HK-2 (cell line): Measurements from ENCODE around the gene ERGIC2.

Experiments used
- DNase-seq: peaks from one replicate; pipeline ENCODE4 v3.0.0-alpha.2; 2018; ENCODE audit not compliant: unreplicated experiment

ERGIC2 gene

DNA sequence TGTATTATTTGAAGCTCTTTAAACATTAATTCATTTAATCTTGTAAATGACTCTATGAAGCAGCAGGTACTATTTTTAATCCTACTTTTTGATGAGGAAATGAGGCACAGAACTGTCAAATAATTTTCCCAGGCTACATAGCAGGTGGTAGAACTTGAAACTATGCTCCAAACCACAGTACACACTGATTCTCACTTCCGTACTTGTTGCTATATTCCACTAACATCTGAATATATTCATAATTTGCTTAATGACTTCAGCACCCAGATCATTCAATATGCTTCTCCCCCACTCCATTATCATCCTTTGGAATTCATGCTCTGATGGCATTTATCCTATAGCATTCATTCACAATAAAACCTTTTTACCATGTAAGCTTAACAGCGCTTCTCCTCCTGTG, 4.9 kb downstream of the ERGIC2 start:
- no peak for DNase-seq

- no peak for DNase-seq
Observed at GRCh38 chr12:29374913-29375312, 6.1 kb downstream of the ERGIC2 start.

- no peak for DNase-seq
Observed at GRCh38 chr12:29374012-29374411, 7.0 kb downstream of the ERGIC2 start.

GRCh38 chr12:29365091-29365490, 15.9 kb downstream of the ERGIC2 start:
- DNase-seq: no peak

DNA sequence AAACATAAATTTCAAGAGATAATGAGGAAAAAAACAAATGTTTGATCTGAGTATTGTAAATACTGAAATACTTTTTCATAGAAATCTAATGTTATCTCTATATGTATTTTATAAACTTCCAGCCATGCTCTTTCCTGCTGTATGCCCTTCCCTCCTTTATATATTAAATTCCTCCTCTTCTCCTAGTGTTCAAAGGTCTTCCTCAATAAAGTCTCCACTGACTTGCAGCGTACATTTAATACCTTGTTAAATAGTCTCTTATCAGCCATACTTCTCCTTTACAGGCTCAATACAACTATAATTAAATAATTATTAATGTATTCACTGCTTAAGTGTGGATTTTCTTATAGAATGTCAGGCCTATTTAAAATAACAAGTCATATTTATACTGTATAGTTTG, 26.0 kb downstream of the ERGIC2 start:
- no peak for DNase-seq

GRCh38 chr12:29350080-29350479, 30.9 kb downstream of the ERGIC2 start:
- DNase-seq: no peak

- no peak for DNase-seq
Observed at GRCh38 chr12:29346769-29347421, 34.1 kb downstream of the ERGIC2 start.

DNA sequence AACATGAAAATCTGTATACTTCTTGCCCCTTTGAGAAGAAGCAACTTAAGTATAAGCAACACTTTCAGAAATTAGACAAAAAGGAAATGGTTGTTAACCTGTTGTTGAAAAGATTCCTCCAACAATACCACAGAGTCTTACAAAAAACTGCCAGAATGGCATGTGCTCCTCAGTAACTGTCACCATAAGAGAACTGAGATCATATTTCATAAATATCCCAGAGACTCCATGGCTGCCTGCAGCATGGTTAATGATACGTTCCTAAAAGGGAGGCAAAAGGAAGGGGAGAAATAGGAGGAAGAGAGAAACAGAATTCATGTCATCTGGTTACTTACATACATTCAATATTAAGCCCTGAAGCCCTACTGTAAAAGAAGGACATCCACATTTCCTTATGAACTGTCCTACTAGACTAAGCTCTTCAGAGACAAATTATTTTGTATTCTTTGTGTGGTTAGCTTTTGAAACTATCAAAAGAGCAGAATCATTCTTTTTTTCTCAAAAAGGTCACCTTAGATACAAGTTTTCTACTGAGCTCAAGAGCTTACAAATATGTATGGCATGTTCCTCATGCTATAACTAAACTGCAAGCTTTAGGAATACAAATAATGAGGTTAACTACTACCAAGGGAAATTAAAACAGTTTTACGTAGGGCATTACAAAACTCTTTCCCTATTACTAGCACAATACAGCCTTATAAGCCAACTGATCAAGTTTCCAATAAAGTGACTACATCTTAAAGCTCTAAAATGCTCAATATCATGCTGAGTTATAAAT, 37.8 kb downstream of the ERGIC2 start:
- DNase-seq: no peak

- no peak for DNase-seq
Observed at GRCh38 chr12:29337325-29337724, 43.6 kb downstream of the ERGIC2 start.

- no peak for DNase-seq
Observed at GRCh38 chr12:29334937-29335336, 46.0 kb downstream of the ERGIC2 start.

GRCh38 chr12:29333178-29333577, 47.8 kb downstream of the ERGIC2 start:
- no peak for DNase-seq

GRCh38 chr12:29329411-29329810, 51.6 kb downstream of the ERGIC2 start:
- no peak for DNase-seq

GRCh38 chr12:29322157-29322556, 58.8 kb downstream of the ERGIC2 start:
- no peak for DNase-seq

DNA sequence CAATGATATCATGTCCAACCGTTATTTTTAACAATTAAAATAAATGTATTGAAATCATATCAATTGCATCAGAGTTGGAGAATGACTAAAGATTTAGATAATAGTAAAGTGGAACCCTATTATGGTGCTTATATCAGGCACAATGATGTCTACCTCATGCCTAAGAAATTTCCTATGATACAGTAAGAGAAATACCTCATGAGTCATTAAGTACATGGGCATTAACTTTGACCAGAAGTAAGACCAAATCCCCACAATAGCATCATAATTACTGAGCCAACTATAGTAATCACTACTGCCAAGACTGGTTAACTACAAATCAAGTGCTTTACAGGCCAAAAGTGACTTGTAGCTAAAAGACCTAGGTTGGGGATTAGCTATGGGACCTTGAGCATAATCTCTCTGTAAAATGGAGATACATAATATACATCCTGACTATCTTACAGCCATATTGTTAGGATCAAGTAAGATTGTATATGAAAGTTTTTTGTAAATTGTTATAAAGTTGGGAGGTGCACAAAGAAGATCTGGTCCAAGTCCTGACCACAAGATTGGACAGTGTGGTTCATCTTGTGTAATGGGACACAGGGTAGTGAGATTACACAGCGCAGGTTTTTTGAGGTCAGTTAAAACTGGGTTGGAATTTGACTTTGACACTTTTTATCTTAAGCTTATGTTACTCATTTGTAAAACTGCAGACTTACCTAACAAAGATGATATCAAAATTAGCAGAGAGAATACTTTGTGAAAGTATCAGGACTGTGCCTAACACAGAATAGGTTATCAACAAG, 60.5 kb downstream of the ERGIC2 start:
- DNase-seq: no peak

- DNase-seq: peak; percentile 6
Observed at GRCh38 chr12:29317556-29318363, 63.2 kb downstream of the ERGIC2 start.

DNA sequence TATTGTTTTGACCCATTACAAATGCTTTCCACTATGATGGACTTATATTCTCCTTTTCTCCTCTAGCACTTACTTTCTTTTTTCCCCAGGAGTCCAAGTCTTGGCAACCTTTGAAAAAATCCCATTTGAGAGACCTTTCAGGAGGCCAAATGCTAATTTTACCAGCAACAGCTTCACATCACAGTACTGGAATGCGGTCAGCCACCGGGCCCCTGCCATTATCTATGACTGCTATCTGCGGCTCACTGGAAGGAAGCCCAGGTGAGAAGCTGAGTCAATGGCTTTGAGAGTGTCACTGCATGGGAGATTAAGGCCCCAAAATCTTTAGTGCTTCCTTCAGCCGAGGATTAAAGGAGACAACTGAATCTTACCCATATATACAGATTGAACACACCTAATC, 64.2 kb downstream of the ERGIC2 start:
- no peak for DNase-seq

DNA sequence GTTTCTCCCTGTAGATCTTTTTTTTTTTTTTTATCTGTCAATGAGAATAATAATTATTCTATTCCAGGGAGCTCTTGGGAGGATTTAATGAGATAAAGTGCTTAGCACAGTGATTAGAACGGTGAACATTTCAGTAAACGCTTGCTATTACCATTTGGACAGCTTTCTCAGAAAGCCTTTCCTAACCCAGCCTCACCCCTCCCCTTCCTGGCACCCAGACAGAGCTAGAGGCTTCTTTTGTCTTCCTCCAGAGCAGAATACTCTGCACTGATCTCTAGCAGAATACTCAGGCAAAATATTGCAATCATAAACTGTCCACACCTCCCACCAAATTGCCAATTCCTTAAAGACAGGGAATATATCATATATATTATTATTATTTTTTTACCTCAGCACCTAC, 66.6 kb downstream of the ERGIC2 start:
- no peak for DNase-seq

DNA sequence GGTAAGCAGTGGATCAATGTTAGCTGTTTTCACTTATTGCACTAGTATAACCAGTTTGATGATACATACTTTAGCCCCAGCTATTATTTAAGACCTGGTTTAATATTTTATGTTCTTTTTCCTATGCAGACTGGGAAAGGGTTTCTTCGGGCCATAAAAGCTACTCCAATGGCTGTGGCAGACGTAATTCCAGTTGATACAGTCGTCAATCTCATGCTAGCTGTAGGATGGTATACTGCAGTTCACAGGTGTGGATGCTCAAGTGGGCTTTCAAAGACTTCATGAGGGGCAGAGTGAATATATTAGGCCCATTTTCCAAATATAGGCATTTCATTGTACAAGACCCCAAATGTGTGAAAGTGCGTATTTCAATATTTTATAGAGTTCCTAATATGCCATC, 70.1 kb downstream of the ERGIC2 start:
- DNase-seq: no peak

DNA sequence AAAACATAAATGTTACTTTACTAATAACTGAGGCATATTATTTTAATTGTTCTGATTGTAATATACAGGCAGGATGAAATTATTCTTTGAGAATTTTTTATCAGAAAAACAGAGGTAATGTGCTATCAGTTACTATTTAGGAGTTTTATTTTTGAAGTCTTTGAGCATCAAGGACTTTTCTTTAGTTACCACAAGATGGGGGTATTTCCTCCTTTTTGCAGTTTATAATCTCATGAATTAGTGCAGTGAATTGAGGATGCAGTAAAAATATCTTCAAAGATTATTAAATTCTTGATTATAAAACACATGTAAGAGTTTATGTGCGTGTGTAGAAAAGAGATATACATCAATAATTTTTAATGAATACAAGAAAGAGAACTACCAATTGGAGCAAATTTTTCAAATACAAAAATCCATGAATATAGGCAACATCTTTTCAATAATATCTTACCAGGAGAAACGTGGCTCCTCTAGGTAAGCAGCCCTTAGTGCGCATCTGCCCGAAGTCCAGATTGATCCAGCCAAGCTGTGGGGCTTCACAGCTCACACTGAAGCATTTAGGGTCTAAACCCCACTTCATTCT, 71.6 kb downstream of the ERGIC2 start:
- no peak for DNase-seq

DNA sequence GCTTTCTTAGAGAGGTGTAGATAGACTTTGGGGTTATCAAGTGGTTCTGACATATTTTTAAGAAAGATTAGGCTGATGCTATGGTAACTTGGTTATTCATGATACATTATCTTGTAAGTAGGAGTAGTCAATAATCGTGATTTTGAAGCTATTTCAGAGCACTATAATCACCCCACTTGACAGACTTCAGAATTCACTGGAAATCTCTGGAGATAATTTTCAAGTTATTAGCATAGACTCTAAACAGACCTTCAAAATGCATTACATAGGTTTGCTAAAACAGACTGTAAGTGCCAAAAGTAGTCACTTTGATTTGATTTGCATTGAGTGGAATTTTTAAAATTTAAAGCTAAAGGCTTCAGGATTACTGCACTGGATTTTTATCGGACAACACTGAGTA, 74.3 kb downstream of the ERGIC2 start:
- DNase-seq: no peak

DNA sequence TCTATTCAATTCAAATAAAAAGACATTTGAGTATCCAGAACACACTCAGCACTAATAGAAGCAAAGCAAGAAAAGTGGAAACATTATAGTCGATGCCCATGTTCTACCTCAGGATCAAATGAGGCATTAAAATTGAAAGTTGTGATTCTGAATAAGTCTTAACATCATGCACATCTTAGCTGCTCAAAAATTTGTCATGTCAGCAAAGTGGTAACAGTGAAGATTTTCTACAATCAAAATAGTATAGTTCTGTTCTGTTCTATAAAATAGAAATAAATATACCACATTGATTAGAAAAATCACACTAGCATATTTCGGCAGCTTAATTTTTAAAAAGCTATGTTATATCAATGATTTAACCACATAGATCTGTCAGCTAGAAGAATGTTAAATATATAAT, 74.7 kb downstream of the ERGIC2 start:
- DNase-seq: no peak

DNA sequence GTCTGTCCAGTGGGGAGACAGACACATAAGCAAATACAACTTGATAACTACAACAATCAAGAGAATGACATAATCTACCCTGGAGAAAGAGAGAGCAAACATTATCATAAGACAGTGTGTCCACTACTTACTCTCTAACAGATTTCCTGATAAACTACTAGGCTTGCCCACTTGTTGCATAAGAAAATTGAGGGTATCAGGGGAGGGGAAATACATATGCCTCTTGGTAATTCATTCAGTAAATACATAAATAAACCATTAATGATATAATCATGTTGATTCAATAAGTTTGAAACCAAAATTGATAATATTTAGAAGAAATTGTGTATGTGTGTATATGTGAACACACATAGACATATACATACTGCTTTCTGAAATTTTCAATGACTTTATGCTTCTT, 76.6 kb downstream of the ERGIC2 start:
- no peak for DNase-seq
